Endothelial cell of umbilical vein (primary cell): Measurements from ENCODE around the gene SHC1. TPM values are rescaled to one million over a fixed set of nuclear protein-coding genes. Genes with fewer than 3 reads are reported as not detected.

Source experiments
- BruUV-seq: library from RNA; stranded (reverse); fragments of 400-500 nt; replicated peaks from 2 replicates; lab custom pipeline; 2021; lab: Mats Ljungman, UMichigan
- CTCF ChIA-PET: fragments of 300-600, 350-600 bp; sonication (Branson Sonifier 250); formaldehyde crosslinking; loops from one replicate; lab custom pipeline; 2021; ENCODE audit warnings: antibody characterized with exemption, inconsistent platforms; lab: Charles Lee
- POLR2A ChIA-PET: fragments of 300-600, 350-600 bp; sonication (Branson Sonifier 250); formaldehyde crosslinking; loops from one replicate; lab custom pipeline; 2021; ENCODE audit warnings: antibody characterized with exemption, inconsistent platforms; lab: Charles Lee
- DNase-seq: peaks from one replicate; pipeline ENCODE4 v3.0.0-alpha.2; 2011; ENCODE audit warnings: low read depth, low spot score
- FAIRE-seq: peaks from 2 replicates; lab custom pipeline; 2011; peaks lifted over from hg19 to GRCh38; lab: Jason Lieb, UNC
- H2AFZ ChIP-seq: 2 replicates; pipeline ENCODE4 v1.6.0; 2012; ENCODE audit warnings: low read depth, low read length, control low read depth, inconsistent platforms
- H3K27ac ChIP-seq: 2 replicates; pipeline ENCODE4 v1.5.1; 2011; ENCODE audit warnings: low read depth, mild to moderate bottlenecking, control low read depth, low read length, moderate library complexity; ENCODE audit not compliant: insufficient read depth
- H3K27me3 ChIP-seq, 2 experiments: 2 replicates each; pipeline versions ENCODE4 v1.6.0 to v1.6.1; 2011; ENCODE audit warnings: low read length in 2 of 2, mixed read lengths in 1 of 2; ENCODE audit not compliant: control insufficient read depth in 2 of 2, insufficient read depth in 2 of 2
- H3K36me3 ChIP-seq, 2 experiments: 2 replicates in 1 of 2; 3 replicates in 1 of 2; pipeline ENCODE4 v1.5.1; 2011; ENCODE audit warnings: low read length in 2 of 2, mild to moderate bottlenecking in 1 of 2, moderate library complexity in 1 of 2; ENCODE audit not compliant: control insufficient read depth in 2 of 2, insufficient read depth in 2 of 2; ENCODE audit errors: extremely low read depth in 1 of 2
- H3K4me1 ChIP-seq: 3 replicates; pipeline ENCODE4 v1.5.1; 2011; ENCODE audit warnings: mild to moderate bottlenecking, low read length; ENCODE audit not compliant: control insufficient read depth, insufficient read depth; ENCODE audit errors: extremely low read depth
- H3K4me2 ChIP-seq: 2 replicates; pipeline ENCODE4 v1.6.1; 2011; ENCODE audit warnings: low read length, control low read depth, mixed read lengths; ENCODE audit not compliant: insufficient read depth
- H3K4me3 ChIP-seq, 3 experiments: fragments of 200-600 bp in 1 of 3; sonication (generic), shearing (Covaris generic) in 1 of 3; replicated peaks in 1 of 3; 2 replicates each; pipeline ENCODE4 v1.5.1; 2011 to 2016; ENCODE audit warnings: control low read depth in 3 of 3, low read length in 3 of 3, mild to moderate bottlenecking in 2 of 3, inconsistent platforms in 1 of 3, low read depth in 1 of 3, moderate library complexity in 1 of 3; ENCODE audit not compliant: insufficient read depth in 1 of 3
- H3K79me2 ChIP-seq: 2 replicates; pipeline ENCODE4 v1.6.0; 2012; ENCODE audit warnings: low read length, inconsistent platforms; ENCODE audit not compliant: control insufficient read depth, insufficient read depth
- H3K9ac ChIP-seq: replicated peaks from 2 replicates; pipeline ENCODE3; 2011; ENCODE audit warnings: low read length, control low read depth; ENCODE audit not compliant: insufficient read depth; ENCODE audit errors: extremely low read depth
- H3K9me1 ChIP-seq: replicated peaks from 3 replicates; pipeline ENCODE4 v1.6.0; 2011; ENCODE audit warnings: mild to moderate bottlenecking, low read length; ENCODE audit not compliant: control insufficient read depth, insufficient read depth; ENCODE audit errors: extremely low read depth
- H3K9me3 ChIP-seq: replicated peaks from 2 replicates; pipeline ENCODE4 v1.5.1; 2012; ENCODE audit warnings: low read length, inconsistent platforms; ENCODE audit not compliant: control insufficient read depth, insufficient read depth
- H4K20me1 ChIP-seq: replicated peaks from 2 replicates; pipeline ENCODE3; 2011; ENCODE audit warnings: mild to moderate bottlenecking, low read length; ENCODE audit not compliant: control insufficient read depth, insufficient read depth; ENCODE audit errors: extremely low read depth
- EZH2 ChIP-seq: IDR thresholded peaks from 2 replicates; pipeline ENCODE4 v1.6.1; 2012; ENCODE audit warnings: borderline replicate concordance, low read depth, mild to moderate bottlenecking, moderate library complexity, low read length, inconsistent platforms; ENCODE audit not compliant: severe bottlenecking
- FOS ChIP-seq: IDR thresholded peaks from 2 replicates; pipeline ENCODE4 v1.6.1; 2011; ENCODE audit warnings: mild to moderate bottlenecking, low read length, moderate library complexity, borderline replicate concordance; ENCODE audit not compliant: insufficient read depth
- GATA2 ChIP-seq: IDR thresholded peaks from 2 replicates; pipeline ENCODE4 v1.7.0; 2011; ENCODE audit warnings: low read depth, mild to moderate bottlenecking, moderate library complexity, mixed read lengths, low read length; ENCODE audit not compliant: insufficient read length, insufficient read depth
- JUN ChIP-seq: IDR thresholded peaks from 2 replicates; pipeline ENCODE4 v1.6.1; 2011; ENCODE audit warnings: borderline replicate concordance, low read depth; ENCODE audit not compliant: insufficient read length, insufficient read depth
- MYC ChIP-seq: IDR thresholded peaks from one replicate; pipeline ENCODE4 v1.6.1; 2011; ENCODE audit warnings: mild to moderate bottlenecking, low read depth, low read length
- POLR2A ChIP-seq: IDR thresholded peaks from 2 replicates; pipeline ENCODE4 v1.6.1; 2012; ENCODE audit warnings: low read depth, mild to moderate bottlenecking, control low read depth, low read length
- POLR2AphosphoS5 ChIP-seq: IDR thresholded peaks from 2 replicates; pipeline ENCODE4 v1.6.1; 2012; ENCODE audit warnings: low read depth, mild to moderate bottlenecking, control low read depth, low read length, moderate library complexity; ENCODE audit not compliant: insufficient read depth
- dilution Hi-C: fragments of 300-500 bp; cut with MboI; formaldehyde crosslinking; loops from one replicate; pipeline ENCODE4 v1.15.0; 2019; ENCODE audit warnings: low sequenced_read_pairs; ENCODE audit not compliant: extremely low pct_ligation_motif_present
- intact Hi-C: fragments of 100-400 bp; cut with micrococcal nuclease; formaldehyde crosslinking; loops from one replicate; pipeline ENCODE4 v1.10.0; 2022
- polyA plus RNA-seq, 4 experiments: library from polyadenylated mRNA; depleted of rRNA in 3 of 4; stranded (reverse) in 3 of 4; unstranded in 1 of 4; fragments of >200 nt; gene quantifications; 2 replicates each; pipeline versions ENCODE4 v1.2.1 to v1.2.3, GENCODE V29; 2011 to 2012; ENCODE audit warnings: missing spikeins in 1 of 4
- total RNA-seq: library from RNA; stranded (reverse); gene quantifications from 2 replicates; pipeline ENCODE4 v1.2.3, GENCODE V29; 2021
- TF ChIP-seq, protein P1 (sequence below), 2 donors: IDR thresholded peaks; 1 replicate in 1 of 2; 2 replicates in 1 of 2; pipeline ENCODE4 v1.5.1; 2011; ENCODE audit warnings: low read length in 2 of 2, mild to moderate bottlenecking in 2 of 2, moderate library complexity in 2 of 2, control low read depth in 1 of 2, inconsistent platforms in 1 of 2, low read depth in 1 of 2; ENCODE audit not compliant: insufficient read depth in 1 of 2; ENCODE audit errors: extremely low read depth in 1 of 2
- TF ChIP-seq, protein P2 (sequence below): IDR thresholded peaks from 2 replicates; pipeline ENCODE4 v1.6.1; 2011; ENCODE audit not compliant: insufficient read depth, insufficient read length

The SHC1 gene
- total and polyA plus RNA-seq, 2 donors (not counting 3 experiments of a cell fraction or from before 2014, with no cell fraction given) = 316 to 324 TPM

DNA sequence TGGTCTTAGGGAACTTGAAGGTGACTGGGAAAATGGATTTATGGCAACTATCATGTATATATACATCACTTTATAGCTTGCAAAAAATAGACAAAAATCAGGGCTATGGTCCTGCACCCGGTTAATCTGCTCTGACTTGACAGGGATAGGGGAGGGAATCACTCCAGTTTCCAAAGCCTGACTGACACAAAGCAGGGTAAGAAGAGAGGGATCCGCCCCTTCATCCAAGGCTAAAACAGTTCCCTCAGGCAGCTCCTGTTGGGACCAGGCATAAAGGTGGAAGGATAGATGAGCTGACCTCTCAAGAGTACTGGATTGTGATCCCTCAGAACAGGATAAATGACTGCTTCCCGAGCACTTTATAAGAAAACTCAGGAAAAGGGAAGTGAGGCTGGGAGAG, 16.0 kb downstream of the SHC1 start:
- H3K4me2 ChIP-seq = no peak overlapping the region
- intact Hi-C loops = loop anchor here (2.0 kb wide), 2 partner anchors 18 kb away; partner anchors contain the start of gene PMVK

More for the DNA sequence above, 16.0 kb downstream of the SHC1 start:
- dilution Hi-C loops = no loop called here
- Histone ChIP-seq H3K9ac (no peak overlapping the region), H3K9me1 (no peaks in the 10 kb centered on the region), H3K36me3 (peaks cover 0 to 18% of the 10 kb centered on the region in 2 experiments), H3K4me3 (no peak overlapping the region), H2AFZ (no peak overlapping the region), H3K27ac (no peak overlapping the region), H4K20me1 (no peaks in the 10 kb centered on the region), H3K4me1 (peaks cover 19% of the 10 kb centered on the region), H3K27me3 (no peaks in the 10 kb centered on the region), H3K9me3 (no peaks in the 10 kb centered on the region), H3K79me2 (no peaks in the 10 kb centered on the region)
- BruUV-seq = no TSS peak
- FAIRE-seq (no peak), DNase-seq (no peak)
- POLR2A ChIA-PET = no interaction called here
- TF ChIP-seq, protein P1, sequence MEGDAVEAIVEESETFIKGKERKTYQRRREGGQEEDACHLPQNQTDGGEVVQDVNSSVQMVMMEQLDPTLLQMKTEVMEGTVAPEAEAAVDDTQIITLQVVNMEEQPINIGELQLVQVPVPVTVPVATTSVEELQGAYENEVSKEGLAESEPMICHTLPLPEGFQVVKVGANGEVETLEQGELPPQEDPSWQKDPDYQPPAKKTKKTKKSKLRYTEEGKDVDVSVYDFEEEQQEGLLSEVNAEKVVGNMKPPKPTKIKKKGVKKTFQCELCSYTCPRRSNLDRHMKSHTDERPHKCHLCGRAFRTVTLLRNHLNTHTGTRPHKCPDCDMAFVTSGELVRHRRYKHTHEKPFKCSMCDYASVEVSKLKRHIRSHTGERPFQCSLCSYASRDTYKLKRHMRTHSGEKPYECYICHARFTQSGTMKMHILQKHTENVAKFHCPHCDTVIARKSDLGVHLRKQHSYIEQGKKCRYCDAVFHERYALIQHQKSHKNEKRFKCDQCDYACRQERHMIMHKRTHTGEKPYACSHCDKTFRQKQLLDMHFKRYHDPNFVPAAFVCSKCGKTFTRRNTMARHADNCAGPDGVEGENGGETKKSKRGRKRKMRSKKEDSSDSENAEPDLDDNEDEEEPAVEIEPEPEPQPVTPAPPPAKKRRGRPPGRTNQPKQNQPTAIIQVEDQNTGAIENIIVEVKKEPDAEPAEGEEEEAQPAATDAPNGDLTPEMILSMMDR (IDR thresholded peaks at IDR 0.05; ENCODE audit: extremely low read depth in 1 of 2, insufficient read depth in 1 of 2, low read depth in 1 of 2, low read length in 2 of 2) = no peak
- no peak for TF ChIP-seq GATA2
- no peak for TF ChIP-seq FOS
- TF ChIP-seq MYC = no peak
- TF ChIP-seq, protein P2, sequence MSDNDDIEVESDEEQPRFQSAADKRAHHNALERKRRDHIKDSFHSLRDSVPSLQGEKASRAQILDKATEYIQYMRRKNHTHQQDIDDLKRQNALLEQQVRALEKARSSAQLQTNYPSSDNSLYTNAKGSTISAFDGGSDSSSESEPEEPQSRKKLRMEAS = no peak
- TF ChIP-seq EZH2 = no peak
- TF ChIP-seq POLR2AphosphoS5 = no peak
- no peak for TF ChIP-seq JUN
- TF ChIP-seq POLR2A = no peak
- CTCF ChIA-PET = interaction anchor here (1.5 to 2.6 kb wide), 8 partner anchors 18 to 395 kb away, joined by 4 to 33 read pairs (median 9); partner anchors contain the start of gene LENEP
